T-cell (primary cell): ENCODE results near the gene CBARP. TPM values are rescaled to one million over a fixed set of nuclear protein-coding genes. Genes with fewer than 3 reads are reported as not detected.

Experiments
- ATAC-seq, 4 experiments: fragments of 200-7000 bp in 3 of 4; fragments of 150-1000 bp in 1 of 4; cut with Tn5 transposase; replicated peaks in 1 of 4; 1 replicate in 3 of 4; 2 replicates in 1 of 4; pipeline ENCODE4 v1.10.0; 2021; ENCODE audit warnings: moderate library complexity in 3 of 4, mild to moderate bottlenecking in 2 of 4, moderate number of reproducible peaks in 1 of 4
- CTCF ChIA-PET, 2 donors: fragments of 300-600 bp; sonication (Branson Sonifier 250); formaldehyde crosslinking; loops; one replicate each; lab custom pipeline; 2022; ENCODE audit warnings: antibody characterized with exemption in 2 of 2; lab: Charles Lee
- POLR2A ChIA-PET, 2 donors: fragments of 300-600 bp; sonication (Branson Sonifier 250); formaldehyde crosslinking; loops; one replicate each; lab custom pipeline; 2022; ENCODE audit warnings: antibody characterized with exemption in 2 of 2; lab: Charles Lee
- DNase-seq, 35 experiments: peaks; one replicate each; pipeline versions ENCODE4 v3.0.0 to v3.0.0-alpha.2; 2013 to 2023
- H3K27ac ChIP-seq: one replicate; pipeline ENCODE4 v1.5.1; 2013; ENCODE audit warnings: low read length
- H3K27me3 ChIP-seq, 2 experiments: replicated peaks in 1 of 2; 1 replicate in 1 of 2; 2 replicates in 1 of 2; pipeline versions ENCODE4 v1.6.1 to v1.7.0; 2013; ENCODE audit warnings: low read length in 1 of 2, mixed read lengths in 1 of 2; ENCODE audit not compliant: control insufficient read depth in 2 of 2, insufficient read depth in 2 of 2; ENCODE audit errors: extremely low read depth in 1 of 2
- H3K36me3 ChIP-seq, 2 donors: 1 replicate in 1 of 2; 2 replicates in 1 of 2; pipeline versions ENCODE4 v1.6.1 to v1.7.0; 2013; ENCODE audit warnings: low read length in 1 of 2; ENCODE audit not compliant: control insufficient read depth in 2 of 2, insufficient read depth in 1 of 2; ENCODE audit errors: extremely low read depth in 1 of 2
- H3K4me1 ChIP-seq, 2 experiments: 1 replicate in 1 of 2; 2 replicates in 1 of 2; pipeline versions ENCODE4 v1.6.1 to v1.7.0; 2013; ENCODE audit warnings: low read length in 2 of 2, mixed read lengths in 1 of 2; ENCODE audit not compliant: insufficient read depth in 2 of 2, control insufficient read depth in 1 of 2; ENCODE audit errors: extremely low read depth in 1 of 2
- H3K4me3 ChIP-seq, 2 donors: 1 replicate in 1 of 2; 2 replicates in 1 of 2; pipeline versions ENCODE4 v1.5.1 to v1.7.0; 2013; ENCODE audit warnings: mild to moderate bottlenecking in 2 of 2, low read length in 1 of 2, moderate library complexity in 1 of 2; ENCODE audit not compliant: control insufficient read depth in 1 of 2; ENCODE audit errors: extremely low read depth in 1 of 2
- H3K9me3 ChIP-seq: 2 replicates; pipeline ENCODE4 v1.7.0; 2013
- H3K27ac Mint-ChIP-seq, 2 donors: one replicate each; pipeline ENCODE4 v1.8.0; 2020 to 2021; ENCODE audit warnings: mild to moderate bottlenecking in 2 of 2, mixed read lengths in 2 of 2
- H3K27me3 Mint-ChIP-seq, 2 donors: one replicate each; pipeline ENCODE4 v1.8.0; 2021 to 2022; ENCODE audit warnings: mixed read lengths in 2 of 2
- H3K36me3 Mint-ChIP-seq: one replicate; pipeline ENCODE4 v1.8.0; 2021; ENCODE audit warnings: mixed read lengths
- H3K4me1 Mint-ChIP-seq, 3 donors: one replicate each; pipeline ENCODE4 v1.8.0; 2020 to 2022; ENCODE audit warnings: mixed read lengths in 3 of 3, mild to moderate bottlenecking in 1 of 3
- H3K4me3 Mint-ChIP-seq, 3 donors: one replicate each; pipeline ENCODE4 v1.8.0; 2020 to 2022; ENCODE audit warnings: mild to moderate bottlenecking in 3 of 3, mixed read lengths in 3 of 3, moderate library complexity in 3 of 3
- H3K9me3 Mint-ChIP-seq, 3 donors: one replicate each; pipeline ENCODE4 v1.8.0; 2020 to 2022; ENCODE audit warnings: mixed read lengths in 3 of 3
- WGBS: methylation state at CpG from one replicate; pipeline ENCODE4 v1.1.5; 2013; ENCODE audit warnings: missing lambda C conversion rate; ENCODE audit not compliant: insufficient coverage; 5-methylcytosine and 5-hydroxymethylcytosine counted together
- total RNA-seq, 35 experiments: library from RNA in 6 of 35; stranded (reverse) in 6 of 35; fragments of 120-200 nt in 1 of 35; gene quantifications; one replicate each; pipeline versions ENCODE4 v1.2.1 to v1.2.4 and lab custom pipeline; 2013 to 2026

Gene CBARP, protein sequence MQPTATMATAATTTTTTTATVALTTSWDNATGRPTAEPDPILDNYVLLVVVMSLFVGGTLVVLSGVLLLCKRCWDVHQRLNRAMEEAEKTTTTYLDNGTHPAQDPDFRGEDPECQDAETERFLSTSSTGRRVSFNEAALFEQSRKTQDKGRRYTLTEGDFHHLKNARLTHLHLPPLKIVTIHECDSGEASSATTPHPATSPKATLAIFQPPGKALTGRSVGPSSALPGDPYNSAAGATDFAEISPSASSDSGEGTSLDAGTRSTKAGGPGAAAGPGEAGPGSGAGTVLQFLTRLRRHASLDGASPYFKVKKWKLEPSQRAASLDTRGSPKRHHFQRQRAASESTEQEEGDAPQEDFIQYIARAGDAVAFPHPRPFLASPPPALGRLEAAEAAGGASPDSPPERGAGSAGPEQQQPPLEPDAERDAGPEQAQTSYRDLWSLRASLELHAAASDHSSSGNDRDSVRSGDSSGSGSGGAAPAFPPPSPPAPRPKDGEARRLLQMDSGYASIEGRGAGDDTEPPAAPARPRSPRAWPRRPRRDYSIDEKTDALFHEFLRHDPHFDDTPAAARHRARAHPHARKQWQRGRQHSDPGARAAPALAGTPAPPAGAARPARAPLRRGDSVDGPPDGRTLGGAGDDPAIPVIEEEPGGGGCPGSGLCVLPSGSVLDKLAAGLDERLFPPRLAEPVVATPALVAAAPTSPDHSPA
- under 1 TPM in 4 of 5 donors, not detected in 1; 0.08 to 0.36 (median 0.23) TPM for total RNA-seq
- not detected for total RNA-seq (2013)
- total RNA-seq (lab: John Stamatoyannopoulos, UW), result 0 to 1.4 (median 0.19) reads per million in 29 experiments

DNA sequence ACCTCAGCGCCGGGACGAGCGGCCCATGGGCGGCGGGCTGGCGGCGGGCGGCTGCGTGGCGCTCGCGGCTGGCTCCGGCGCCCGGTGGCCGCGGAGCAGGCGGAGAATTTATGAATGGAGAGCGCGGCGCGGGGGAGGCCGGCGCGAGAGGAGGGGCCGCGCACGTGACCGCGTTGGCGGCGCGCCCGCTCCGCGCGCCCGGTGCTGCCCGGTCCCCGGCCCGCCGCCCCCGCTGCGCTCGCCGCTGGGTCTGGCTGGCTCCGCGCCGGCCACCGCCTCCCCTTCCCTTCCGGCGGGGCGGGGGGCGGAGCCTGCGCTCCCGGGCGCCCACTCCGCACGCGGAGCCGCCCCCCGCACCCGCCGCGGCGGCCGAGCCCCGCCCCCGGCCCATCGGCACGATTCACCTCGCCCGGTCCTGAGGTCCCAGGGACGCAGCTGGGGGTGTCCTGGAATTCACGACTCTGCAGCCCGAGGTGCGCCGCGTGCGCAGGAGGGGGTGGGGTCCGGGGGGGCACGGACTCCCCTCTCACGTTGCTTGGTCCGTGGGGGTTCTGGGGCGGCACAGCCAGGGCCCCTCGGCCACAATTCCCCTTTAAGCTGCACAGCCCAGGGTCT, at the start of gene CBARP:
Gene CBARP (minus strand): TSS at position 252 of the 615 bp plus-strand sequence. CDS start 1,905 bp downstream, outside the sequence.
- Mint-ChIP-seq H3K4me3 (peak within 1 kb of the TSS; percentile 78 to 93 (median 80)), H3K36me3 (no peaks in the 10 kb centered on the region), H3K9me3 (no peaks in the 10 kb centered on the region), H3K27ac (peak within 1 kb of the TSS in 1 of 2 donors; percentile 66), H3K4me1 (peaks cover 24 to 35% (median 34%) of the 10 kb centered on the region in 3 donors), H3K27me3 (peaks cover 5 to 8% of the 10 kb centered on the region in 2 donors)
- POLR2A ChIA-PET, result interaction anchor here in 1 of 2 donors (0.7 to 1.3 kb wide), 2 partner anchors 31 to 33 kb away, joined by 3 to 7 read pairs; partner anchors contain the start of gene CIRBP
- DNase-seq (peak in 4 of 35 experiments; percentile 11 to 60 (median 39)), ATAC-seq (peak in 2 of 4 experiments; percentile 2 to 5)
- WGBS, result under 1% methylated on average over 83 of the region's 87 CpGs
- H3K4me3 ChIP-seq, result peak within 1 kb of the TSS; percentile 19 to 47
- no peaks in the 10 kb centered on the region for H3K36me3 ChIP-seq
- H3K4me1 ChIP-seq, result peaks cover 9 to 53% of the 10 kb centered on the region in 2 experiments
- no peak within 1 kb of the TSS for H3K27ac ChIP-seq
- H3K27me3 ChIP-seq, result peaks cover 2 to 40% of the 10 kb centered on the region in 2 experiments
- CTCF ChIA-PET, result interaction anchor here in 1 of 2 donors (0.6 kb wide), 1 partner anchor 71 kb away, joined by 3 read pairs; no protein-coding TSS in a partner anchor
- H3K9me3 ChIP-seq, result no peaks in the 10 kb centered on the region

DNA sequence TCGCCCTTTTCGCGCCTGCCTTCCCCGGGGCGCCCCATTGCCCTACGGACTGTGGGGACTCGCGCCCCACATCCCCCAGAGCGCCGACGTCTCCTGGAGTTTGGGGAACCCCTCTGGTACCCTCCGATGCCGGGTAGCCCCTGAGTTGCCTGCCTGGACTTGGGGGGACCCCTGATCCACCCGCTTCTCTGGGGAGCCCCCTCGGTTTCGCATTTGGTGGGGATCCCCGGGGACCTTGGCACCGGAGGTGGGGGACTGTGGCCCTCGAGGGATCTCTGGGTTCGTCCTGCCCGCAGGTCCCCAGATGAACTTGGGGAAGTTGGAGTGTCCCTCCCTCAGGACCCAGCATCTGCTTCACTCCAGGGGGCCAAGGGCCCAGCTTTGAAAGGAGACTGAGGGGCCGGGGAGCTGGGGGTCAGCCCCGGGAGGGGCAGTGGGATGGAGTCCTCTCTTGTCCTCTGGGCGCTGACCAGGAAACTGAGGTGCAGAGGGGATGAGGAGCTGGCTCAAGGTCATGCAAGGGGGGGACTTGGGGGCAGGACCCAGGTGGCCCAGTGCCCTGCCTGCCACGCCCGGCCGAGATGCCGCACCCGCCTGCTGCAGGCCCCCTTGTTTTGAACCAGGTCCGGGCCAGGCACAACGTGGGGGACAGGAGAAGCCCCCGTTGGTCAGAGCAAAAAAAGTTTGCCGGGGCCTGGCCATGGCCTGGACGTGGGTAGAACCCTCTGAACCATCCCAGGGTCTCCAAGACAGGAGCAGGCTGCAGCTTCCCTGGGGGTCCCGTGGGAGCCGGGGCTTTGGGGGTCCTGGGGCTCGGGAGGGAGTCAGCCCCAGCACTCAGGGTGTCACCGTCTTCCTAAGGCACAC, 48.9 kb upstream of the CBARP start:
- POLR2A ChIA-PET, result no interaction called here
- Histone ChIP-seq H3K9me3 (no peaks in the 10 kb centered on the region), H3K4me1 (peaks cover 0 to 10% of the 10 kb centered on the region in 2 experiments), H3K4me3 (no peak overlapping the region), H3K27ac (no peak overlapping the region), H3K27me3 (peaks cover 0 to 81% of the 10 kb centered on the region in 2 experiments), H3K36me3 (no peaks in the 10 kb centered on the region)
- Mint-ChIP-seq H3K27ac (no peak overlapping the region), H3K9me3 (no peaks in the 10 kb centered on the region), H3K27me3 (peaks cover 18 to 40% of the 10 kb centered on the region in 2 donors), H3K4me3 (peak overlapping the region; percentile 36 to 62 (median 45)), H3K36me3 (no peaks in the 10 kb centered on the region), H3K4me1 (peaks cover 7 to 10% (median 8%) of the 10 kb centered on the region in 3 donors)
- WGBS, result 46% methylated on average over 29 of the region's 38 CpGs
- CTCF ChIA-PET, result no interaction called here
- ATAC-seq (no peak), DNase-seq (no peak)

DNA sequence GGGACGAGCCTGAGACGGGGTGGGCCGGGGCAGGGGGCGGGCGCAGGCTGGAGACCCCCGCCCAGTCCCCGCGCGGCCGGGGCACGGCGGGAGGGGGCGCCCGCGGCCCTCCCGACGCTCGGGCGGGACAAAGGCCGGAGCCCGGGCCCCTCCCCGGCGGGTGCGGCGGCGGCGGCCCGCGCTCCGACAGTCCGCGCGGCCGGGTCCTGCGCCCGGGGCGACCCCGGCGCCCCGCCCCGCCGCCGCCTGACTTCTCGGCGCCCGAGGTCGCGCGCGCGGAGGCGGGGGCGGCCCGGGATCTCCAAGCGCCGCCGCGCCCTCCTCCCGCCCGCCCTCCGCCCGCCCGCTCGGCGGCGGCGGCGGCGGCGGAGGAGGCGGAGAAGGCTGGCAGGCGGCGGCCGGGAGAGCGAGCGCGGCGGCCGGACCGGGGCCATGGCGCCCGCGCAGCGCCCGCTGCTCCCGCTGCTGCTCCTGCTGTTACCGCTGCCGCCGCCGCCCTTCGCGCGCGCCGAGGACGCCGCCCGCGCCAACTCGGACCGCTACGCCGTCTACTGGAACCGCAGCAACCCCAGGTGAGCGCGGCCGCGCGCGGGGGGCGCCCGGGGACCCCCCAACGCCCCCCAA, 48.0 kb upstream of the CBARP start, which contains the start of gene EFNA2:
Gene EFNA2 (plus strand): TSS at position 137 of the 624 bp plus-strand sequence. CDS start 296 bp downstream, at position 433.
- no peak within 1 kb of the TSS for H3K27ac ChIP-seq
- H3K27ac Mint-ChIP-seq, result no peak within 1 kb of the TSS
- ATAC-seq, result peak in 2 of 4 experiments; percentile 17 to 19
- no peaks in the 10 kb centered on the region for H3K9me3 Mint-ChIP-seq
- H3K9me3 ChIP-seq, result no peaks in the 10 kb centered on the region
- H3K36me3 ChIP-seq, result no peaks in the 10 kb centered on the region
- peaks cover 0 to 72% of the 10 kb centered on the region in 2 experiments for H3K27me3 ChIP-seq
- POLR2A ChIA-PET, result no interaction called here
- peaks cover 18 to 38% of the 10 kb centered on the region in 2 donors for H3K27me3 Mint-ChIP-seq
- DNase-seq, result no peak
- peaks cover 0 to 10% of the 10 kb centered on the region in 2 experiments for H3K4me1 ChIP-seq
- peaks cover 7 to 10% (median 8%) of the 10 kb centered on the region in 3 donors for H3K4me1 Mint-ChIP-seq
- under 1% methylated on average over 108 of the region's 113 CpGs for WGBS
- no peak within 1 kb of the TSS for H3K4me3 ChIP-seq
- H3K4me3 Mint-ChIP-seq, result peak within 1 kb of the TSS; percentile 36 to 62 (median 45)
- no peaks in the 10 kb centered on the region for H3K36me3 Mint-ChIP-seq
- CTCF ChIA-PET, result no interaction called here

DNA sequence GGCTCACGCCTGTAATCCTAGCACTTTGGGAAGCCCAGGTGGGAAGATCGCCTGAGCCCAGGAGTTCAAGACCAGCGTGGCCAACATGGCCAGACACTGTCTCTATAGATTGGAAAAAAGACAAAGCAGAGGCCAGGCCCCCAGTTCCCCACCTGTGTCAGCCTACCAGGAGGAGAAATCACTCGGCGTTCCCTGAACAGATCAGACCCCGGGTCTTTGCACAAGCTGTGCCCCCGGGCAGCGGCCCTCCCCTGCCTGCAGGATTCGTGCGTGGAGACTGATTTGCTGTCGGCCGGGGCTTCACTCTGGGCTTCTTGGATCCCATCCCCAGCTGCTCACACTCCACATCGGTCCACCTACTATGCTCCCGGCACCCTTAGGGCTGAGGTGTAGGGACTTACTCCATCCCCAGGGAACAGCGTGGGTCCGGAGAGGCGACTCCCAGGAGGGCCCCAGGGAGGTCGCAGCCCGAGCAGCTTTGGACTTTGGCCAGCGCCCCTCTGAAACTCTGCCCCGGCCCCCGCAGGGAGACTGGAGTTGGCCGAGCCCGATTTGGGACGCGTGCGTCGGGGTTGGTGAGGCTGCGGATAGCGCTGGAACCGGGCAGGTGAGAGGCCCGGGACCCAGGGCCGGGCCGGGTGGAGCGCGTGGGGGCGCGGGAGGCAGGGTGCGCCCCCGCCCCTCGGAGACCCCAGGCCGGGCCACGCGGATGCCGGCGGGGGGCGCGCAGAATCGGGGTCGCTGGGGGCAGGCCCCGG, 47.4 kb upstream of the CBARP start:
- H3K27ac ChIP-seq, result no peak overlapping the region
- peaks cover 7 to 13% (median 10%) of the 10 kb centered on the region in 3 donors for H3K4me1 Mint-ChIP-seq
- DNase-seq (no peak), ATAC-seq (no peak)
- H3K27me3 Mint-ChIP-seq, result peaks cover 18 to 36% of the 10 kb centered on the region in 2 donors
- 21% methylated on average over 49 of the region's 51 CpGs for WGBS
- H3K4me1 ChIP-seq, result peaks cover 0 to 11% of the 10 kb centered on the region in 2 experiments
- H3K36me3 Mint-ChIP-seq, result peaks cover 3% of the 10 kb centered on the region
- H3K4me3 ChIP-seq, result no peak overlapping the region
- H3K4me3 Mint-ChIP-seq, result peak overlapping the region; percentile 25 to 62 (median 26)
- no peaks in the 10 kb centered on the region for H3K9me3 ChIP-seq
- no peaks in the 10 kb centered on the region for H3K36me3 ChIP-seq
- ChIA-PET CTCF (no interaction called here), POLR2A (no interaction called here)
- H3K27me3 ChIP-seq, result peaks cover 0 to 65% of the 10 kb centered on the region in 2 experiments
- no peaks in the 10 kb centered on the region for H3K9me3 Mint-ChIP-seq
- no peak overlapping the region for H3K27ac Mint-ChIP-seq
